DND-41 (cell line): ENCODE data around the gene KRTAP4-9.
"Not testable (repeated sequence)": the region's sequence is repeated elsewhere in the genome, so short reads cannot be mapped to it uniquely, and the experiment has no call there.

Experiments
- ATAC-seq: fragments of 200-7000 bp; cut with Tn5 transposase; 3 replicates; pipeline ENCODE4 v1.9.1; 2021; ENCODE audit warnings: low read depth; ENCODE audit not compliant: insufficient read depth
- DNase-seq: peaks from one replicate; pipeline ENCODE4 v3.0.0-alpha.2; 2020
- H2AFZ ChIP-seq: 2 replicates; pipeline ENCODE4 v1.6.0; 2012; ENCODE audit warnings: low read depth, low read length
- H3K27ac ChIP-seq: 2 replicates; pipeline ENCODE4 v1.5.1; 2012; ENCODE audit warnings: low read length, inconsistent platforms
- H3K27me3 ChIP-seq: fragments of 200-600 bp; sonication (generic); 2 replicates; pipeline ENCODE4 v1.6.0; 2012; ENCODE audit warnings: low read length, mild to moderate bottlenecking, inconsistent platforms; ENCODE audit not compliant: insufficient read depth, poor library complexity
- H3K36me3 ChIP-seq: 2 replicates; pipeline ENCODE4 v1.5.1; 2012; ENCODE audit warnings: low read length, inconsistent platforms; ENCODE audit not compliant: insufficient read depth
- H3K4me1 ChIP-seq: 2 replicates; pipeline ENCODE4 v1.5.1; 2012; ENCODE audit warnings: mild to moderate bottlenecking, low read length; ENCODE audit not compliant: insufficient read depth
- H3K4me2 ChIP-seq: 2 replicates; pipeline ENCODE4 v1.6.0; 2012; ENCODE audit warnings: mild to moderate bottlenecking, moderate library complexity, low read length, inconsistent platforms; ENCODE audit not compliant: insufficient read depth
- H3K4me3 ChIP-seq, 2 experiments: fragments of 200-600 bp in 1 of 2; shearing (Covaris generic) in 1 of 2; 2 replicates each; pipeline ENCODE4 v1.5.1; 2012 to 2016; ENCODE audit warnings: inconsistent platforms in 2 of 2, low read length in 2 of 2, mild to moderate bottlenecking in 2 of 2, low read depth in 1 of 2, moderate library complexity in 1 of 2
- H3K79me2 ChIP-seq: 2 replicates; pipeline ENCODE4 v1.6.0; 2012; ENCODE audit warnings: low read length, inconsistent platforms; ENCODE audit not compliant: insufficient read depth
- H3K9ac ChIP-seq: 2 replicates; pipeline ENCODE4 v1.6.0; 2012; ENCODE audit warnings: low read depth, mild to moderate bottlenecking, inconsistent platforms, low read length, moderate library complexity
- H3K9me3 ChIP-seq: 2 replicates; pipeline ENCODE4 v1.5.1; 2012; ENCODE audit warnings: low read length, moderate library complexity, mild to moderate bottlenecking, inconsistent platforms; ENCODE audit not compliant: insufficient read depth, severe bottlenecking
- H4K20me1 ChIP-seq: 2 replicates; pipeline ENCODE4 v1.6.0; 2012; ENCODE audit warnings: low read length; ENCODE audit not compliant: insufficient read depth
- CTCF ChIP-seq: IDR thresholded peaks from 2 replicates; pipeline ENCODE4 v1.5.1; 2012; ENCODE audit warnings: borderline replicate concordance, low read length, moderate library complexity, mild to moderate bottlenecking; ENCODE audit not compliant: poor library complexity, severe bottlenecking; ENCODE audit errors: extremely low read depth
- EZH2 ChIP-seq: IDR thresholded peaks from 3 replicates; pipeline ENCODE4 v1.6.1; 2012; ENCODE audit warnings: borderline replicate concordance, low read depth, mild to moderate bottlenecking, moderate library complexity, low read length, inconsistent platforms; ENCODE audit not compliant: severe bottlenecking

KRTAP4-9 gene

GRCh38 chr17:41098042-41098441 lies 7.1 kb upstream of the KRTAP4-9 start, which contains the start of gene KRTAP4-8:
Gene KRTAP4-8, minus strand, starts transcription at chr17:41098142. Its CDS starts 58 bp downstream, at chr17:41098084.
- H3K36me3 ChIP-seq: no peaks in the 10 kb centered on the region
- H3K4me1 ChIP-seq: no peaks in the 10 kb centered on the region
- no peak within 1 kb of the TSS for H3K27ac ChIP-seq
- H3K4me2 ChIP-seq: no peak within 1 kb of the TSS
- no peak within 1 kb of the TSS for H3K9ac ChIP-seq
- TF ChIP-seq CTCF (no peak), EZH2 (no peak)
- DNase-seq: no peak
- ATAC-seq: no peak
- no peaks in the 10 kb centered on the region for H3K27me3 ChIP-seq
- H4K20me1 ChIP-seq: no peaks in the 10 kb centered on the region
- H3K9me3 ChIP-seq: no peaks in the 10 kb centered on the region
- H2AFZ ChIP-seq: no peak within 1 kb of the TSS
- no peaks in the 10 kb centered on the region for H3K79me2 ChIP-seq
- no peak within 1 kb of the TSS for H3K4me3 ChIP-seq

- Histone ChIP-seq H3K4me2 (no peak overlapping the region), H3K4me1 (no peaks in the 10 kb centered on the region), H3K4me3 (no peak overlapping the region), H3K9ac (no peak overlapping the region), H3K27ac (no peak overlapping the region), H3K27me3 (no peaks in the 10 kb centered on the region), H3K36me3 (no peaks in the 10 kb centered on the region), H4K20me1 (no peaks in the 10 kb centered on the region), H3K9me3 (no peaks in the 10 kb centered on the region), H2AFZ (no peak overlapping the region), H3K79me2 (no peaks in the 10 kb centered on the region)
- no peak for ATAC-seq
- DNase-seq: no peak
- TF ChIP-seq CTCF (no peak), EZH2 (no peak)
These were observed 6.7 kb upstream of the KRTAP4-9 start for GRCh38 chr17:41098481-41098880.

- not testable (repeated sequence) for H2AFZ ChIP-seq, H3K9me3 ChIP-seq, H3K4me3 ChIP-seq, ATAC-seq, H3K27ac ChIP-seq, H3K4me1 ChIP-seq, H3K36me3 ChIP-seq, DNase-seq, H3K27me3 ChIP-seq, H3K4me2 ChIP-seq, H3K9ac ChIP-seq, H4K20me1 ChIP-seq, H3K79me2 ChIP-seq
These were observed 5.3 kb upstream of the KRTAP4-9 start for GRCh38 chr17:41099682-41100480.

GRCh38 chr17:41101586-41102259 lies 3.5 kb upstream of the KRTAP4-9 start, which contains the start of gene KRTAP4-16:
Gene KRTAP4-16, minus strand, starts transcription at chr17:41102209. Its CDS starts 0 bp downstream, at chr17:41102209.
- no peak within 1 kb of the TSS for H2AFZ ChIP-seq
- ATAC-seq (no peak), DNase-seq (no peak)
- no peaks in the 10 kb centered on the region for H3K9me3 ChIP-seq
- H4K20me1 ChIP-seq: no peaks in the 10 kb centered on the region
- no peaks in the 10 kb centered on the region for H3K36me3 ChIP-seq
- no peaks in the 10 kb centered on the region for H3K4me1 ChIP-seq
- H3K27me3 ChIP-seq: no peaks in the 10 kb centered on the region
- H3K79me2 ChIP-seq: no peaks in the 10 kb centered on the region
- no peak within 1 kb of the TSS for H3K27ac ChIP-seq
- no peak within 1 kb of the TSS for H3K4me3 ChIP-seq
- no peak within 1 kb of the TSS for H3K9ac ChIP-seq
- TF ChIP-seq EZH2 (no peak), CTCF (no peak)
- no peak within 1 kb of the TSS for H3K4me2 ChIP-seq
